ENCODE data around the gene TTYH3. TPM values are rescaled to one million over a fixed set of nuclear protein-coding genes. Genes with fewer than 3 reads are reported as not detected.
A peak's percentile ranks its signal among the peaks of the same experiment; 100 is the strongest.

Gene TTYH3
- total and polyA plus RNA-seq, 2 of the 8 experiments (the other 6 are each of a cell fraction or from before 2014, with no cell fraction given): 66.2 to 169 TPM

DNA sequence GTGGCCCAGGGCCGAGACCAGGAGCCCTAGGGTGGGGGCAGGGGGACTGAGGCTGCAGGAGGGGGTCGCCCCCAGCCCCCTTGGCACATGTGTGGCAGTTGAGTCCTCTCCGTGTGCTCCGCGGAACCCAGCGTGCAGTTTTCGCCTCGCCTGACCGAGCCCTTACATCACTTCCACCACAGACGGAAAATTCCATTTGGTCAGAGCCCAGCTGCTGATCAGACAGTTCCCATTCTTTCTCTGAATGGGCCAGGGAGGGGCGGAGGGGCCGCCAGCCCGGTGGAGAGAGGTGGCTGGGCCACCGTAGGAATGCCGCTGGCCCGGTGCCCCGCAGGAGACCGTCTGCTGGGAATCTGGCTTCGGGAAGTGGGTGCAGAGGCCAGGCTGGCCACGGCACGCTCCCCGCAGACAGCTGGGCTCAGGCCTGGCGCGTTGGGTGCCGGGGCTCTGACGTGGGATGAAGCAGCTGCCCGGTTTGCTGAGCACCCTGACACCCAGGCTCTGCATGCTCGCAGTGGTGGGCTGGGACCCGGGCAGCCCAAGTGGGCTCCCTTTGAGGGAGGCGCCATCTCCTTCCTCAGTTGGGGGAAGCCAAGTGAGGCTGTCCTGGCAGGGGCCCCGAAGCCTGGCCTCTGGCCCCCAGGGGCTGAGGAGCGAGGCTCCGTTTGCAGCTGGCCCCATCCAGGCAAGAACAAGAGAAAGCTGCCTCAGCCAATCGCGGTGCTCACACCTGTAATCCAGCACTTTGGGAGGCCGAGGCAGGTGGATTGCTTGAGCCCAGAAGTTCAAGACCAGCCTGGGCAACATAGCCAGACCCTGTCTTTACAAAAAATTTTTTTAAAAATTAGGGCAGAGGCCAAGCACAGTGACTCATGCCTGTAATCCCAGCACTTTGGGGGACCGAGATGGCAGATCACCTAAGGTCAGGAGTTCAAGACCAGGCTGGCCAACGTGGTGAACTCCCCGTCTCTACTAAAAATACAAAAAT is 9.9 kb downstream of the TTYH3 start (continued):
- TF ChIP-seq, protein P1, sequence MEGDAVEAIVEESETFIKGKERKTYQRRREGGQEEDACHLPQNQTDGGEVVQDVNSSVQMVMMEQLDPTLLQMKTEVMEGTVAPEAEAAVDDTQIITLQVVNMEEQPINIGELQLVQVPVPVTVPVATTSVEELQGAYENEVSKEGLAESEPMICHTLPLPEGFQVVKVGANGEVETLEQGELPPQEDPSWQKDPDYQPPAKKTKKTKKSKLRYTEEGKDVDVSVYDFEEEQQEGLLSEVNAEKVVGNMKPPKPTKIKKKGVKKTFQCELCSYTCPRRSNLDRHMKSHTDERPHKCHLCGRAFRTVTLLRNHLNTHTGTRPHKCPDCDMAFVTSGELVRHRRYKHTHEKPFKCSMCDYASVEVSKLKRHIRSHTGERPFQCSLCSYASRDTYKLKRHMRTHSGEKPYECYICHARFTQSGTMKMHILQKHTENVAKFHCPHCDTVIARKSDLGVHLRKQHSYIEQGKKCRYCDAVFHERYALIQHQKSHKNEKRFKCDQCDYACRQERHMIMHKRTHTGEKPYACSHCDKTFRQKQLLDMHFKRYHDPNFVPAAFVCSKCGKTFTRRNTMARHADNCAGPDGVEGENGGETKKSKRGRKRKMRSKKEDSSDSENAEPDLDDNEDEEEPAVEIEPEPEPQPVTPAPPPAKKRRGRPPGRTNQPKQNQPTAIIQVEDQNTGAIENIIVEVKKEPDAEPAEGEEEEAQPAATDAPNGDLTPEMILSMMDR (IDR thresholded peaks at IDR 0.05; ENCODE audit: control extremely low read depth in 1 of 3, insufficient read depth in 1 of 3, low read depth in 1 of 3, low read length in 3 of 3): peak in 1 of 3 experiments; percentile 9; a peak in 1 of 4 replicates
- TF ChIP-seq EP300 (IDR thresholded peaks at IDR 0.05; ENCODE audit: borderline replicate concordance in 1 of 2, low read depth in 2 of 2, low read length in 2 of 2) (peak in 1 of 2 experiments; percentile 63; a peak in 1 of 3 replicates), RBBP5 (IDR thresholded peaks at IDR 0.05; ENCODE audit: borderline replicate concordance, low read depth, low read length) (peak; percentile 70; the same call in 1 of the 2 replicates), ASH2L (IDR thresholded peaks at IDR 0.05; ENCODE audit: low read length) (peak; percentile 66), ATF3 (IDR thresholded peaks at IDR 0.05; ENCODE audit: insufficient read depth, low read depth, low read length) (0 out of 2 replicates have a peak, but pooled peaks have one; percentile 15), SP2 (IDR thresholded peaks at IDR 0.05; ENCODE audit: low read length) (no peak), POLR2A (IDR thresholded peaks at IDR 0.05; ENCODE audit: control extremely low read depth in 1 of 2, low read depth in 2 of 2, low read length in 2 of 2) (no peak; a peak in 1 of 3 replicates), NANOG (IDR thresholded peaks at IDR 0.05; ENCODE audit: insufficient read depth, low read depth, low read length, poor library complexity, severe bottlenecking) (no peak), GTF2F1 (IDR thresholded peaks at IDR 0.05; ENCODE audit: borderline replicate concordance, low read depth, low read length) (no peak), RFX5 (IDR thresholded peaks at IDR 0.05; ENCODE audit: borderline replicate concordance, low read depth, low read length) (no peak), KDM4A (IDR thresholded peaks at IDR 0.05; ENCODE audit: low read depth, low read length, severe bottlenecking) (no peak), TCF12 (IDR thresholded peaks at IDR 0.05; ENCODE audit: low read depth, low read length) (0 out of 2 replicates have a peak, but pooled peaks have one; percentile 40), SUZ12 (IDR thresholded peaks at IDR 0.05; ENCODE audit: low read length) (no peak), BACH1 (IDR thresholded peaks at IDR 0.05; ENCODE audit: low read length) (no peak), CTBP2 (IDR thresholded peaks at IDR 0.05; ENCODE audit: borderline replicate concordance, insufficient read depth, insufficient read length, low read length) (no peak), RNF2 (IDR thresholded peaks at IDR 0.05; ENCODE audit: borderline replicate concordance, low read depth, low read length, missing control alignments, poor library complexity, severe bottlenecking) (no peak)
- TF ChIP-seq, protein P2, sequence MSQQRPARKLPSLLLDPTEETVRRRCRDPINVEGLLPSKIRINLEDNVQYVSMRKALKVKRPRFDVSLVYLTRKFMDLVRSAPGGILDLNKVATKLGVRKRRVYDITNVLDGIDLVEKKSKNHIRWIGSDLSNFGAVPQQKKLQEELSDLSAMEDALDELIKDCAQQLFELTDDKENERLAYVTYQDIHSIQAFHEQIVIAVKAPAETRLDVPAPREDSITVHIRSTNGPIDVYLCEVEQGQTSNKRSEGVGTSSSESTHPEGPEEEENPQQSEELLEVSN (IDR thresholded peaks at IDR 0.05): no peak

All from H1 (cell line).